BJ (cell line): ENCODE measurements around the gene NKAIN4. TPM values are rescaled to one million over a fixed set of nuclear protein-coding genes. Genes with fewer than 3 reads are reported as not detected.

ENCODE experiments used
- CTCF ChIA-PET: fragments of 350-600 bp; formaldehyde crosslinking; extraction: SDS; loops from one replicate; lab custom pipeline; 2021; ENCODE audit warnings: antibody characterized with exemption, inconsistent platforms; lab: Yijun Ruan, JAX
- POLR2A ChIA-PET: fragments of 300-600 bp; sonication (Branson Sonifier 250); formaldehyde crosslinking; extraction: SDS; loops from one replicate; lab custom pipeline; 2021; ENCODE audit warnings: antibody characterized with exemption; lab: Charles Lee
- DNase-seq: peaks from one replicate; pipeline ENCODE4 v3.0.0-alpha.2; 2011; ENCODE audit warnings: low read depth
- H3K27me3 ChIP-seq: 2 replicates; pipeline ENCODE4 v1.6.0; 2011; ENCODE audit warnings: low read length; ENCODE audit not compliant: control insufficient read depth, insufficient read depth
- H3K36me3 ChIP-seq: 2 replicates; pipeline ENCODE4 v1.5.1; 2011; ENCODE audit warnings: low read length; ENCODE audit not compliant: control insufficient read depth, insufficient read depth
- H3K4me3 ChIP-seq: 2 replicates; pipeline ENCODE4 v1.5.1; 2011; ENCODE audit warnings: low read depth, mild to moderate bottlenecking, control low read depth, low read length
- polyA plus RNA-seq: library from polyadenylated mRNA; depleted of rRNA; stranded (reverse); fragments of >200 nt; gene quantifications from 2 replicates; pipeline ENCODE4 v1.2.3, GENCODE V29; 2011
- TF ChIP-seq, protein P1 (sequence below): IDR thresholded peaks from 2 replicates; pipeline ENCODE4 v1.5.1; 2011; ENCODE audit warnings: low read depth, mild to moderate bottlenecking, control low read depth, inconsistent platforms, low read length, moderate library complexity; ENCODE audit not compliant: insufficient read depth

NKAIN4 gene
- polyA plus RNA-seq, 1 experiment: not detected

DNA sequence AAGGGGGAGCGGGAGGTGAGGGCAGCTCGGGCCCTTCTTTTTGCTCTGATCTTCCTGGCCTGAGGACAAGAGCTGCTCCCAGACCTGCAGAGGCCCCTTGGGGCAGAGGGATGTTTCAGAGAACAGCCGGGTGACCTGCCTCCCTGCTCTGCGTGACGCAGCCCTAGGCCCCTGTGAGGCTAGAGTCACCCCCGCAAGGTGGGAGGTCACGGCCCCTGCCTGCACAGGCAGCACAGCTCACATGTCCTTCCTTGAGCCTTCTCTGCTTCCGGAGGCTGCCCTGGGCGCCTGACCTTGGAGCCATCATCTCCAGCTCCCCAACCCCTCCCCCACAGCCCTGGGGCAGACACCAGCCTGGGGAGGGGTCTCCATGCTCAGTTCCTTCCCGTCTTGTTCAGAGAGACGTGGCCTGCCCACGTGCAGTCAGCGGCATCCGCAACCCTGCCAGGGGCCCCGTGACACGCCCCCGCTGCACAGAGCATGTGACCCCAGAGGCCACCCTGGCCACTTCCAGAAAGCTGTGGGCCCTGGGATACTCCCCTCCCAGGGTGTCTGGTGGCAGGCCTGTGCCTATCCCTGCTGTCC is 18.8 kb downstream of the NKAIN4 start, which contains the start of gene BIRC7:
Gene BIRC7, plus strand, starts transcription at position 507 of the 585 bp plus-strand sequence. CDS start 192 bp downstream, outside the sequence.
- POLR2A ChIA-PET: interaction anchor here (0.6 kb wide), 1 partner anchor 840 kb away, joined by 5 read pairs; no protein-coding TSS in a partner anchor
- Histone ChIP-seq H3K4me3 (no peak within 1 kb of the TSS), H3K36me3 (no peaks in the 10 kb centered on the region), H3K27me3 (no peaks in the 10 kb centered on the region)
- TF ChIP-seq, protein P1, sequence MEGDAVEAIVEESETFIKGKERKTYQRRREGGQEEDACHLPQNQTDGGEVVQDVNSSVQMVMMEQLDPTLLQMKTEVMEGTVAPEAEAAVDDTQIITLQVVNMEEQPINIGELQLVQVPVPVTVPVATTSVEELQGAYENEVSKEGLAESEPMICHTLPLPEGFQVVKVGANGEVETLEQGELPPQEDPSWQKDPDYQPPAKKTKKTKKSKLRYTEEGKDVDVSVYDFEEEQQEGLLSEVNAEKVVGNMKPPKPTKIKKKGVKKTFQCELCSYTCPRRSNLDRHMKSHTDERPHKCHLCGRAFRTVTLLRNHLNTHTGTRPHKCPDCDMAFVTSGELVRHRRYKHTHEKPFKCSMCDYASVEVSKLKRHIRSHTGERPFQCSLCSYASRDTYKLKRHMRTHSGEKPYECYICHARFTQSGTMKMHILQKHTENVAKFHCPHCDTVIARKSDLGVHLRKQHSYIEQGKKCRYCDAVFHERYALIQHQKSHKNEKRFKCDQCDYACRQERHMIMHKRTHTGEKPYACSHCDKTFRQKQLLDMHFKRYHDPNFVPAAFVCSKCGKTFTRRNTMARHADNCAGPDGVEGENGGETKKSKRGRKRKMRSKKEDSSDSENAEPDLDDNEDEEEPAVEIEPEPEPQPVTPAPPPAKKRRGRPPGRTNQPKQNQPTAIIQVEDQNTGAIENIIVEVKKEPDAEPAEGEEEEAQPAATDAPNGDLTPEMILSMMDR: no peak
- no peak for DNase-seq
- CTCF ChIA-PET: interaction anchor here (0.6 to 8.1 kb wide), 5 partner anchors 11 to 35 kb away, joined by 3 to 83 read pairs (median 6); no protein-coding TSS in a partner anchor

DNA sequence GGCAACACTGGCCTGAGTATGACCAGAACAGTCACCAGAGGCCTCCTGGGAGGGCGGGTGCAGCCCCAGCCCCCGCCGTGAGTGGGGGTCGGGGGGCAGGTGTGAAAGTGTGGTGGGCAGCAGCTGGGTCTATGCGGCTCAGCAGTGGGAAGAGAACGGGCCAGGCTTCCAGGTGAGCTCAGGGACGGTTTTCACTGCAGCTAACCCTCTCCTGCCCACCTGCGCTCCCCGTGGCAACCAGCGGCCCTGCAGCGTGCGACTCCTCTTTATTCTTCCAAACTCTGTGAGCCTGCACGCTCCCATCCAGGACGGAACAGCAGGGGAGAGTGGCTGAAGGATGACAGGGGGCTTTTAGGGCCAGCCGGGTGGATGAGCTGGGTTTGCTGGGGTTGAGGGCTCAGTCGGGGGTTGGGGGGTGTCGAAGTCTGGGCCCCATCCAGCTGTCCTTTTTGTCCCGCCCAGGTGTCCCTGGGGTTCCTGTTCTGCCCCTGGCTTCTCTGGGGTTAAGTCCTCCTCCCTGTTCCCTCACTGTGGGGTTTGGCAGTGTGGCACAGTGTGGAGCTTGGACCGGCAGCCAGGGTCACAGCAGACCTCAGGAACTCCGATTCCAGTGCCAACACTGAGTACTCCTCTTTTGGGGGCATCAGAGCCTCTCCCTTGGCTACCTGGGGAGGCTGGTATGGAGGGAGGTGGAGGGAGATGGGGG is 19.4 kb downstream of the NKAIN4 start:
- TF ChIP-seq, protein P1: peak; percentile 55
- CTCF ChIA-PET: interaction anchor here (0.6 to 8.1 kb wide), 8 partner anchors 11 to 36 kb away, joined by 3 to 83 read pairs (median 4); no protein-coding TSS in a partner anchor
- POLR2A ChIA-PET: interaction anchor here (0.6 kb wide), 1 partner anchor 840 kb away, joined by 5 read pairs; no protein-coding TSS in a partner anchor

DNA sequence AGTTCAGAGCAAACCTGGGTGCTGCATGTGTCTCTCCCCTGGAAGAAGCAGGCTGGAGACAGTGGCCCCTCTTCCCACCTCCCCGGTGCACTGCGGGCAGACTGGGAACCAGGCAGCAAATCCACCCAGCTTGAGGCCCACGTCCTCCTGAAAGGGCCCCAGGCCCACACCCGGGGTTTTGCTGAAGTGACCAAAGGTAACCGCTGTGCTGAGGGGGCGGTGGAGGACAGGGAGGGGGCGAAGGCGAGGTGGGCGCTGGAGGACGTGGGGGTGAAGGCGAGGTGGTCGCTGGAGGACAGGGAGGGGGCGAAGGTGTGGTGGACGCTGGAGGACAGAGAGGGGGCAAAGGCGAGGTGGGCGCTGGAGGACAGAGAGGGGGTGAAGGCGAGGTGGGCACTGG is 20.3 kb downstream of the NKAIN4 start:
- no peak overlapping the region for H3K4me3 ChIP-seq
- POLR2A ChIA-PET: no interaction called here
- TF ChIP-seq, protein P1: no peak
- CTCF ChIA-PET: interaction anchor here (1.0 to 8.1 kb wide), 8 partner anchors 10 to 66 kb away, joined by 3 to 83 read pairs (median 4); no protein-coding TSS in a partner anchor
- H3K27me3 ChIP-seq: no peaks in the 10 kb centered on the region
- H3K36me3 ChIP-seq: no peaks in the 10 kb centered on the region
- DNase-seq: no peak

More for the DNA sequence above, 19.4 kb downstream of the NKAIN4 start:
- Histone ChIP-seq H3K27me3 (no peaks in the 10 kb centered on the region), H3K36me3 (no peaks in the 10 kb centered on the region), H3K4me3 (no peak overlapping the region)
- DNase-seq: no peak

DNA sequence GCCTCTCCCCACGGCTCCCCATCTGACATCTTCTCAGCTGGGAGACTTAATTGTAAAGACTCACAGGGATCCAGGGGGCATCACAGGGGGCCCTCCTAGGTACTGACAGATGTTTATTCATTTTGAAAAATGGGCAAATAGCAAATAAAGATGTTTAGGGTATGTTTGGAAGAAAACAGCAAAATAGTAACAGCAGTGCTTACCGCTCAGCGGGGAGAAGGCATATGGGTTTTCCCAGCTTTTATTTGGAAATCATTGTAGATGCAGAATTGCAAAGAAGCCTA is 21.3 kb downstream of the NKAIN4 start:
- Histone ChIP-seq H3K27me3 (no peaks in the 10 kb centered on the region), H3K36me3 (no peaks in the 10 kb centered on the region), H3K4me3 (no peak overlapping the region)
- POLR2A ChIA-PET: no interaction called here
- CTCF ChIA-PET: interaction anchor here (0.6 to 8.1 kb wide), 7 partner anchors 9 to 67 kb away, joined by 3 to 83 read pairs (median 3); no protein-coding TSS in a partner anchor
- TF ChIP-seq, protein P1: no peak
- no peak for DNase-seq

DNA sequence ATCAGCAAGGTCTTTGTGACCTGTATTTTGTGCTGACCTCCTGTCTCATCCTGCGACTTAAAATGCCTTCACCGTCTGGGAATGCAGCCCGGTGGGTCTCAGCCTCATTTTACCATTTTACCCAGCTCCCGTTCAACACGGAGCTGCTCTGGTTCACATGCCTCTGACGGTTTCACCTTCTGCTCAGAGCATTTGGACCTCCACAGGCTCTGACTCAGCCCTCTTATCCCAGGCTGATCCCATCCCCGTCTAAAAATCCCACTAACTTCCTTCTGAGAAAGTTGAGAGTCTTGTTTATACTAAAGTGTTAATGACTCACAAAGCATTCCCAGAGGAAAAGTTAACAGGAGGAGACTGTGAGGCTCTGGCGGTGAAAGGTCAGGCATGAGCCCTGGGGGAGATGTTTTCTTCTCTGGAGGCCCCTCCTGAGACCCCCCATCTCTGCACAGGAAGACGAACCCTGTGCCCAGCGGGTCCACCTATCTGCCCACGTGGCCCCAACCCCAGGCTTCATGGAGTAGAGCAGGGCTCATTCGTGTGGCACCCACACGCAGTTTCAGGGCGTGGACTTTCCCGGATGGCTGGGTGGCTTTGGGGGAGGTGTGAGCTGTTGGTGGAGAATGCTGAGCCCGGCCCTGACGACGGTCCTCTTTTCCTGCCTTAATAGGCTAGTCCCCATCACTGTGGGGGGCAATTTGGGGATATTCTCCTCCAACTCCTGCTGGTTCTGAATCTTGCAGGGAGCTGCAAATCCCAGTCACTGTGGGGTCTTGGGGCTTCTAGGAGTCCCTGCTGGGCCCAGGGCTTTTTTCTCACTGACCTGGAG is 21.8 kb downstream of the NKAIN4 start:
- POLR2A ChIA-PET: no interaction called here
- no peaks in the 10 kb centered on the region for H3K36me3 ChIP-seq
- no peaks in the 10 kb centered on the region for H3K27me3 ChIP-seq
- CTCF ChIA-PET: interaction anchor here (0.6 to 8.1 kb wide), 6 partner anchors 8 to 68 kb away, joined by 3 to 83 read pairs (median 3); no protein-coding TSS in a partner anchor
- TF ChIP-seq, protein P1: no peak
- DNase-seq: peak; percentile 62
- no peak overlapping the region for H3K4me3 ChIP-seq
